Measurements from ENCODE around the gene CHID1. TPM values are rescaled to one million over a fixed set of nuclear protein-coding genes. Genes with fewer than 3 reads are reported as not detected.
A peak's percentile ranks its signal among the peaks of the same experiment; 100 is the strongest.

Gene CHID1
- total and polyA plus RNA-seq, 9 of the 15 experiments (the other 6 are each of a cell fraction or from before 2014, with no cell fraction given) = 15.1 to 108 (median 39.8) TPM

- TF ChIP-seq ZBTB49 (CRISPR knock-in tag; IDR thresholded peaks at IDR 0.05; ENCODE audit: borderline replicate concordance) (no peak), FOXP4 (CRISPR knock-in tag; IDR thresholded peaks at IDR 0.05; ENCODE audit: borderline replicate concordance) (no peak)
Observed at GRCh38 chr11:827897-828192, 82.8 kb downstream of the CHID1 start, which contains the start of gene CRACR2B (continued).

- Histone ChIP-seq H4K20me1 (replicated peaks; ENCODE audit: control insufficient read depth, insufficient read depth, low read length) (no peaks in the 10 kb centered on the region), H3K4me2 (ENCODE audit: insufficient read depth, low read length) (peak overlapping the region; percentile 80), H3K4me1 (replicated peaks in 1 of 2; ENCODE audit: control insufficient read depth in 2 of 2, insufficient read depth in 2 of 2, low read length in 2 of 2) (peaks cover 25 to 93% of the 10 kb centered on the region in 2 experiments), H3K9me3 (replicated peaks; ENCODE audit: control insufficient read depth, insufficient read depth, low read depth, low read length) (no peaks in the 10 kb centered on the region), H3K4me3 (peak overlapping the region; percentile 52), H3K79me2 (ENCODE audit: control insufficient read depth, insufficient read depth, low read length) (peaks cover 10% of the 10 kb centered on the region; the same call in 2 of the 3 replicates), H3K9me1 (ENCODE audit: control insufficient read depth, insufficient read depth, low read length) (peaks cover 5% of the 10 kb centered on the region), H3K27ac (ENCODE audit: extremely low read depth, low read depth, low read length) (peak overlapping the region; percentile 85), H2AFZ (ENCODE audit: low read depth, low read length) (peak overlapping the region; percentile 95), H3K36me3 (ENCODE audit: control insufficient read depth, insufficient read depth, low read length) (peaks cover 30% of the 10 kb centered on the region; the same call in 1 of the 3 replicates), H3K27me3 (ENCODE audit: control insufficient read depth in 2 of 2, insufficient read depth in 2 of 2, low read length in 2 of 2) (no peaks in the 10 kb centered on the region), H3K9ac (ENCODE audit: insufficient read depth in 1 of 2, low read depth in 2 of 2, low read length in 2 of 2) (peak overlapping the region; percentile 75 to 94)
- intact Hi-C loops (cut with micrococcal nuclease) (no loop called here), in situ Hi-C loops (cut with MboI) (no loop called here)
- FAIRE-seq (peak; percentile 72), DNase-seq (ENCODE audit: extremely low read depth in 1 of 4, low spot score in 3 of 4) (peak; percentile 55 to 78 (median 58)), ATAC-seq (peak; percentile 80)
- WGBS (ENCODE audit: insufficient coverage, low coverage, missing lambda C conversion rate) = under 1% methylated on average over 38 of the region's 66 CpGs
- BruUV-seq (replicated peaks) = no TSS peak
- POLR2A ChIA-PET = interaction anchor here (0.6 to 3.2 kb wide), 4 partner anchors 8 to 738 kb away, joined by 3 to 13 read pairs (median 4); partner anchors contain the start of gene PNPLA2
- CTCF ChIA-PET (ENCODE audit: low intra/inter-chr PET ratio) = no interaction called here
- TF ChIP-seq ZBTB2 (IDR thresholded peaks at IDR 0.05) = 0 out of 2 replicates have a peak, but pooled peaks have one; percentile 36
- no peak for TF ChIP-seq ZNF444 (CRISPR knock-in tag; IDR thresholded peaks at IDR 0.05)
- no peak for TF ChIP-seq SNRNP70 (optimal IDR thresholded peaks at IDR 0.05; ENCODE audit: low read depth, low read length)
- no peak for TF ChIP-seq SRSF1 (IDR thresholded peaks at IDR 0.05; ENCODE audit: low read depth, low read length)
- peak; percentile 48; the same call in 1 of the 2 replicates for TF ChIP-seq LEF1 (IDR thresholded peaks at IDR 0.05)
- TF ChIP-seq MYC (IDR thresholded peaks at IDR 0.05; ENCODE audit: low read depth, low read length) = peak; percentile 91
- peak; percentile 87; the same call in 1 of the 2 replicates for TF ChIP-seq MYC (CRISPR knock-in tag; IDR thresholded peaks at IDR 0.05; ENCODE audit: borderline replicate concordance, low read depth)
- no peak for TF ChIP-seq NFATC3 (IDR thresholded peaks at IDR 0.05)
- no peak for TF ChIP-seq HNRNPH1 (optimal IDR thresholded peaks at IDR 0.05; ENCODE audit: low read depth, low read length)
- peak; percentile 25 to 81 for TF ChIP-seq MAZ (CRISPR knock-in tag; conservative IDR thresholded peaks at IDR 0.05 in 1 of 2, IDR thresholded peaks at IDR 0.05 in 1 of 2)
- TF ChIP-seq PKNOX1 (IDR thresholded peaks at IDR 0.05) = peak; percentile 89
Observed at GRCh38 chr11:827146-827896, 83.3 kb downstream of the CHID1 start.
